Endothelial cell of umbilical vein (primary cell): ENCODE results near the gene LRRC7. TPM values are rescaled to one million over a fixed set of nuclear protein-coding genes. Genes with fewer than 3 reads are reported as not detected.

ENCODE experiments used
- BruUV-seq: library from RNA; stranded (reverse); fragments of 400-500 nt; replicated peaks from 2 replicates; lab custom pipeline; 2021; lab: Mats Ljungman, UMichigan
- CTCF ChIA-PET: fragments of 300-600, 350-600 bp; sonication (Branson Sonifier 250); formaldehyde crosslinking; loops from one replicate; lab custom pipeline; 2021; ENCODE audit warnings: antibody characterized with exemption, inconsistent platforms; lab: Charles Lee
- POLR2A ChIA-PET: fragments of 300-600, 350-600 bp; sonication (Branson Sonifier 250); formaldehyde crosslinking; loops from one replicate; lab custom pipeline; 2021; ENCODE audit warnings: antibody characterized with exemption, inconsistent platforms; lab: Charles Lee
- DNase-seq: peaks from one replicate; pipeline ENCODE4 v3.0.0-alpha.2; 2011; ENCODE audit warnings: low read depth, low spot score
- FAIRE-seq: peaks from 2 replicates; lab custom pipeline; 2011; peaks lifted over from hg19 to GRCh38; lab: Jason Lieb, UNC
- H2AFZ ChIP-seq: 2 replicates; pipeline ENCODE4 v1.6.0; 2012; ENCODE audit warnings: low read depth, low read length, control low read depth, inconsistent platforms
- H3K27ac ChIP-seq: 2 replicates; pipeline ENCODE4 v1.5.1; 2011; ENCODE audit warnings: low read depth, mild to moderate bottlenecking, control low read depth, low read length, moderate library complexity; ENCODE audit not compliant: insufficient read depth
- H3K27me3 ChIP-seq, 2 experiments: 2 replicates each; pipeline versions ENCODE4 v1.6.0 to v1.6.1; 2011; ENCODE audit warnings: low read length in 2 of 2, mixed read lengths in 1 of 2; ENCODE audit not compliant: control insufficient read depth in 2 of 2, insufficient read depth in 2 of 2
- H3K36me3 ChIP-seq, 2 experiments: 2 replicates in 1 of 2; 3 replicates in 1 of 2; pipeline ENCODE4 v1.5.1; 2011; ENCODE audit warnings: low read length in 2 of 2, mild to moderate bottlenecking in 1 of 2, moderate library complexity in 1 of 2; ENCODE audit not compliant: control insufficient read depth in 2 of 2, insufficient read depth in 2 of 2; ENCODE audit errors: extremely low read depth in 1 of 2
- H3K4me1 ChIP-seq: 3 replicates; pipeline ENCODE4 v1.5.1; 2011; ENCODE audit warnings: mild to moderate bottlenecking, low read length; ENCODE audit not compliant: control insufficient read depth, insufficient read depth; ENCODE audit errors: extremely low read depth
- H3K4me2 ChIP-seq: 2 replicates; pipeline ENCODE4 v1.6.1; 2011; ENCODE audit warnings: low read length, control low read depth, mixed read lengths; ENCODE audit not compliant: insufficient read depth
- H3K4me3 ChIP-seq, 3 experiments: fragments of 200-600 bp in 1 of 3; sonication (generic), shearing (Covaris generic) in 1 of 3; replicated peaks in 1 of 3; 2 replicates each; pipeline ENCODE4 v1.5.1; 2011 to 2016; ENCODE audit warnings: control low read depth in 3 of 3, low read length in 3 of 3, mild to moderate bottlenecking in 2 of 3, inconsistent platforms in 1 of 3, low read depth in 1 of 3, moderate library complexity in 1 of 3; ENCODE audit not compliant: insufficient read depth in 1 of 3
- H3K79me2 ChIP-seq: 2 replicates; pipeline ENCODE4 v1.6.0; 2012; ENCODE audit warnings: low read length, inconsistent platforms; ENCODE audit not compliant: control insufficient read depth, insufficient read depth
- H3K9ac ChIP-seq: replicated peaks from 2 replicates; pipeline ENCODE3; 2011; ENCODE audit warnings: low read length, control low read depth; ENCODE audit not compliant: insufficient read depth; ENCODE audit errors: extremely low read depth
- H3K9me1 ChIP-seq: replicated peaks from 3 replicates; pipeline ENCODE4 v1.6.0; 2011; ENCODE audit warnings: mild to moderate bottlenecking, low read length; ENCODE audit not compliant: control insufficient read depth, insufficient read depth; ENCODE audit errors: extremely low read depth
- H3K9me3 ChIP-seq: replicated peaks from 2 replicates; pipeline ENCODE4 v1.5.1; 2012; ENCODE audit warnings: low read length, inconsistent platforms; ENCODE audit not compliant: control insufficient read depth, insufficient read depth
- H4K20me1 ChIP-seq: replicated peaks from 2 replicates; pipeline ENCODE3; 2011; ENCODE audit warnings: mild to moderate bottlenecking, low read length; ENCODE audit not compliant: control insufficient read depth, insufficient read depth; ENCODE audit errors: extremely low read depth
- EZH2 ChIP-seq: IDR thresholded peaks from 2 replicates; pipeline ENCODE4 v1.6.1; 2012; ENCODE audit warnings: borderline replicate concordance, low read depth, mild to moderate bottlenecking, moderate library complexity, low read length, inconsistent platforms; ENCODE audit not compliant: severe bottlenecking
- FOS ChIP-seq: IDR thresholded peaks from 2 replicates; pipeline ENCODE4 v1.6.1; 2011; ENCODE audit warnings: mild to moderate bottlenecking, low read length, moderate library complexity, borderline replicate concordance; ENCODE audit not compliant: insufficient read depth
- GATA2 ChIP-seq: IDR thresholded peaks from 2 replicates; pipeline ENCODE4 v1.7.0; 2011; ENCODE audit warnings: low read depth, mild to moderate bottlenecking, moderate library complexity, mixed read lengths, low read length; ENCODE audit not compliant: insufficient read length, insufficient read depth
- MYC ChIP-seq: IDR thresholded peaks from one replicate; pipeline ENCODE4 v1.6.1; 2011; ENCODE audit warnings: mild to moderate bottlenecking, low read depth, low read length
- POLR2A ChIP-seq: IDR thresholded peaks from 2 replicates; pipeline ENCODE4 v1.6.1; 2012; ENCODE audit warnings: low read depth, mild to moderate bottlenecking, control low read depth, low read length
- POLR2AphosphoS5 ChIP-seq: IDR thresholded peaks from 2 replicates; pipeline ENCODE4 v1.6.1; 2012; ENCODE audit warnings: low read depth, mild to moderate bottlenecking, control low read depth, low read length, moderate library complexity; ENCODE audit not compliant: insufficient read depth
- dilution Hi-C: fragments of 300-500 bp; cut with MboI; formaldehyde crosslinking; loops from one replicate; pipeline ENCODE4 v1.15.0; 2019; ENCODE audit warnings: low sequenced_read_pairs; ENCODE audit not compliant: extremely low pct_ligation_motif_present
- intact Hi-C: fragments of 100-400 bp; cut with micrococcal nuclease; formaldehyde crosslinking; loops from one replicate; pipeline ENCODE4 v1.10.0; 2022
- polyA plus RNA-seq, 4 experiments: library from polyadenylated mRNA; depleted of rRNA in 3 of 4; stranded (reverse) in 3 of 4; unstranded in 1 of 4; fragments of >200 nt; gene quantifications; 2 replicates each; pipeline versions ENCODE4 v1.2.1 to v1.2.3, GENCODE V29; 2011 to 2012; ENCODE audit warnings: missing spikeins in 1 of 4
- total RNA-seq: library from RNA; stranded (reverse); gene quantifications from 2 replicates; pipeline ENCODE4 v1.2.3, GENCODE V29; 2021

LRRC7 gene
- total and polyA plus RNA-seq, 2 donors (not counting 3 experiments of a cell fraction or from before 2014, with no cell fraction given), result 0.11 to 0.58 TPM

DNA sequence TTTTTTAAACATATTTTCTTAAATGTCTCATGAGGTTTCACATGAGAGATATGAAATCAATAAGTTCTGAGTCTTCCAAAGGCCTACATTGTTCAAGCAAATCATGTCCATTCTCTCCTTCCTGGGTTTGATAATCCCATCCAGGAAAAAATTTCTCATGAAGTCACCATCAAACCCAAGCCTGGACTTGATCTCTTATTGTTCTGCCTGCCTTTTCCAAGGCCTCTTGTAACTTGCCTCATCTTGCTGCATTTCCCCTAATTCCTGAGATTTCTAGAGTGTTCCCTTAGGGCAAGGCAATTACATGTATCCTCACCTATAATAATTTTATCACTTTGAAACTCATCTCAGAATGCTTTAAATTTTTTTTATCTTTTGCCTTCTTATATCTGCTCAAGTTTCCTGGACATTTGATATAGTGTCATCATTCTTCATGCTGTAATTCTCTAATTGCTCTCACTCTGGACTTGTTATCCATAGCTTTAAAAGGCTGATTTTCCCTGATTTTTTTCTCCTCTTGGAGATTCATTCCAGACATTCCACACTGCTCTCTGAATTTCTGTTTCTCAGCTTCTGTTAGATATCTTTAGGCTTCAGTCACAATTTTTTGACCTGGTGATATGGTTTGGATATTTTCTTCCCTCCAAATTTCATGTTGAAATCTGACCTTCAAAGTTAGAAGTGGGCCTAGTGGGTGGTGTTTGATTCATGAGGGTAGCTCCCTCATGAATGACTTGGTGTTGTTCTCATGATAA, 126.4 kb downstream of the LRRC7 start:
- H3K27me3 ChIP-seq, result no peaks in the 10 kb centered on the region
- FAIRE-seq (no peak), DNase-seq (no peak)
- no peak overlapping the region for H2AFZ ChIP-seq
- H3K4me3 ChIP-seq, result no peak overlapping the region
- no peaks in the 10 kb centered on the region for H3K9me3 ChIP-seq
- BruUV-seq, result no TSS peak
- POLR2A ChIA-PET, result no interaction called here
- dilution Hi-C loops, result no loop called here
- no peaks in the 10 kb centered on the region for H3K9me1 ChIP-seq
- intact Hi-C loops, result no loop called here
- H3K79me2 ChIP-seq, result no peaks in the 10 kb centered on the region
- no peaks in the 10 kb centered on the region for H3K36me3 ChIP-seq
- no peak overlapping the region for H3K4me2 ChIP-seq
- no peaks in the 10 kb centered on the region for H4K20me1 ChIP-seq
- no peak overlapping the region for H3K9ac ChIP-seq
- no peaks in the 10 kb centered on the region for H3K4me1 ChIP-seq
- TF ChIP-seq FOS, result no peak
- no peak for TF ChIP-seq POLR2AphosphoS5
- H3K27ac ChIP-seq, result no peak overlapping the region
- CTCF ChIA-PET, result interaction anchor here (1.2 kb wide), 1 partner anchor 1094 kb away, joined by 4 read pairs; no protein-coding TSS in a partner anchor

DNA sequence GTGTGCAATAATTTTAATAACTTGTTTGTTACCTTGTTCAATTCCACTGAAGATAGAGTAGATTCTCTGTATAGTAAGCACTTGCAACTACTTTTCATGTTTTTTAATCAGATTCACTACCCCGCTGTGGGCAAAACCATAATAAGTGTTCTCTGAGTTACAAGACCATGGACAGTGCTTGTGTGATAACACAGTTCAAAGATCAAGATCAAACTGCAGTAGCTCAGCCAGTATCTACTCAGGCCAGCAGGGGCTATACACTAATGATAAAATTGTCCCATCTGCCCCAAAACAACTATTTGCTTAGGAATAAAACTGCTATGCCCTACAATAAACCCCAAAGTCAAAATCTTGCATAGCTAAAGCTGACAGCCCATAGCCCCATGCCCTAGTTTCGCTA, 129.6 kb downstream of the LRRC7 start:
- Histone ChIP-seq H3K9ac (no peak overlapping the region), H3K4me2 (no peak overlapping the region), H3K36me3 (no peaks in the 10 kb centered on the region), H3K9me1 (no peaks in the 10 kb centered on the region), H3K79me2 (no peaks in the 10 kb centered on the region), H3K4me1 (no peaks in the 10 kb centered on the region), H4K20me1 (no peaks in the 10 kb centered on the region), H3K9me3 (no peaks in the 10 kb centered on the region), H3K27ac (no peak overlapping the region), H2AFZ (no peak overlapping the region), H3K4me3 (no peak overlapping the region), H3K27me3 (no peaks in the 10 kb centered on the region)
- no TSS peak for BruUV-seq
- no peak for TF ChIP-seq FOS
- no peak for TF ChIP-seq MYC
- TF ChIP-seq EZH2, result no peak
- no peak for TF ChIP-seq GATA2
- TF ChIP-seq POLR2A, result no peak
- FAIRE-seq, result no peak
- ChIA-PET CTCF (no interaction called here), POLR2A (no interaction called here)
- intact Hi-C loops, result no loop called here
- no peak for DNase-seq
- dilution Hi-C loops, result no loop called here
